Fibroblast of skin of back (primary cell): ENCODE measurements around the gene DOK5.

ENCODE experiments used
- DNase-seq: peaks from one replicate; pipeline ENCODE4 v3.0.0-alpha.2; 2013

DOK5 gene

DNA sequence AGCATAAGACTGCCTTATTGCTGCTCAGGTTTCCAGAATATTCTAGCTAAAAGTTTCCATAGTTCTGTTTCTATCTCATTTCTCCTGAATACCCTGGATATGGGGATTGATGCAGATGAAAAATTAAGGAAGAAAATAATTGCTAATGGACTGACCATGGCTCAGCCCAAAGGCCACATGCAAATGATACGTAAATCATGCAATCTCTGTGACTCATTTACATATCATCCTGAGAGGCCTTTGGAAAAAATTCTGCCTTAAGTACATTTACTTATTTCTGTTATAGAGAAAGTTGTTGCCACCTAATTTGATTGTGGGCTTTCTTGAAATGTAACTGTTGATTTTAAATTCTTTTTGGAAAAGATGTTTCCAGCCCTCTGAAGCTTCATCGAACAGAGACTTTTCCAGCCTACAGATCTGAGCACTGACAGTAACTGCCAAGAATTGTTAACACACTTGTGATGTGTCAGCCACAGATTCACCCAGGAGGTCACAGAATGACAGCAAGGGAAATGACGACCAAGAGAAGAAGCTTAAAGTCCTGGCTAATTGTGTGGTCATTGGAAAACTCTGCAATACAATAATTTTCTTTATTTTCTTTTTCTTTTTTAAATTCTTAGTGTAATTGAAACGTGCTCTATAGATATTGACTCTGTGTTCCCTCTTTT, 174.8 kb downstream of the DOK5 start:
- DNase-seq = peak; percentile 43

DNA sequence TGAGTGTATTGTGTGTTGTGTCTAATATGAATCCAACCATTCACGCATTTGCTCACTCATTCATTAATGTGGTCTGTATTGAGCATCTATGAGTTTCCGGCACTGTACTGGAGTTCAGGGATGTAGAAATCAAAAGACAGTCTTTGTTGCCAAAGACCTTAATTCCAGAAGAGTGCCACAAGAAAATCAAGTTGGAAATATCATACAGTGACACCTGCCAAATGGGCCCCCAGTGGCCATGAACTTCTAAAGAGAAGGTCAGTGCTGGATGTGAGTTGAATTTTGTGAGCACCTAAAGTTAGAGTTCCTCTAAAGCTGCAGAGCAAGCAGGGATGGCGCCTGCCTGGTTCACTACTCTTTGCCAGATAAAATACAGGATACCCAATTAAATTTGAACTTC, 175.9 kb downstream of the DOK5 start:
- no peak for DNase-seq

DNA sequence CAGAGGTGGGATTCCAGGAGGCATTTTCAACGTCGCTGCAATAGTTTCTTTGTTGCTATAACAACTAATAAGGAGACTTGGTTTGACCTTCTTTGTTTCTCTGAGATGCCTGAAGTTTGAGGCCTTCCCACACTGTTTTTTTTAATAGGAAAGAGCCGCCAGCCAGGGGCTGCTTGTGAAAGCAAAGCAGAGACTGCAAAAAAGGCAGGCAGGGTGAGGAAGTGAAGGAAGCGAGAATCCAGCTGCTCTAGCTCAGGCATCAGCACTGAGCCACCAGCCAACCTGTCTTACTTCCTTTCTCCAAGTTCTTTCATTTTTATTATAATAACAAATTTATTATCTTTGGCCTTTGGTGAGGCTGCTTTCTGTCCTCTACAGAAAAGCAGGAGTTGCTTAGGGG, 179.1 kb downstream of the DOK5 start:
- DNase-seq = no peak

DNA sequence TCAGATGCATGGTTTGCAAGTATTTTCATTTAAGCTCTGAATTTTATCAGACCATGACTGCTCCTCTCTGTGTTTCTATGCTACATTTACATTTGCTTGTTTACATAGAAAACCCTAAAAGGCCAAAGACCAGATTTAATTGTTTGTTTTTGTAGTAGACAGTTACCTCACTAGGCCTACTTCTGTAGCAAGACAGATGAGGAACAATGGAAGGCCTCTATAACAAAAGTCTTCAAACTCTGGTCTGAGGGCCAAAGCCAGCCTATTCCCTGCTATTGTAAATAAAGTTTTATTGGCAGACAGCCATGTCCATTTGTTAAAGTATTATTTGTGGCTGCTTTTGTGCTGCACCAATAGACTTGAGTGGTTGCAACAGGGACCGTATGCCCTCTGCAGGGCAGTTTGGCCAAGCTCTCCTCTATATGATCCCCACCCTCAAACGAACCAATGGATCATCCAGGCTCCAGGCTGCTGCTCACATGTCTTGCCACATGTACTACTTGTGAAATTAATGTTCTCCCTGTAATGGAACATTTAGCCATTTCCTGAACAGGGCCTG, 182.0 kb downstream of the DOK5 start:
- DNase-seq = no peak

DNA sequence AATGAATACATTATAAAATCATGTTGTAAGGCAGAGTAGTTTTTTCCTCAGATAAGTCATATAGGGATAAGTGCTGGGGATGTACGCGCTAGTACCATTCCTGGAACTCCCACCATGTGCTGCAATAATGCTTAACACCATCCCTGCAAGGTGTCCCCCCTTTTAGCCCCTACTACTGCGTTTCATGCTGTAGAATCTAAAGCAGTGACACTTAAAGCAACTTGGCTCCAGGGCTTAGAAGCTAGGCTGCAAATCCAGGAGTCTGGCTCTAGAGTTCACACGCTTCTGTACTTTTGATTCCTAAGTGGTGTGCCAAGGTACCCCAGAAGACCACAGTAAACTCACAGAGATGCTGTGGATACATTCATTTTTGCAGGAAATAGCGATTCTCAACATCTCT, 183.1 kb downstream of the DOK5 start:
- DNase-seq = no peak

DNA sequence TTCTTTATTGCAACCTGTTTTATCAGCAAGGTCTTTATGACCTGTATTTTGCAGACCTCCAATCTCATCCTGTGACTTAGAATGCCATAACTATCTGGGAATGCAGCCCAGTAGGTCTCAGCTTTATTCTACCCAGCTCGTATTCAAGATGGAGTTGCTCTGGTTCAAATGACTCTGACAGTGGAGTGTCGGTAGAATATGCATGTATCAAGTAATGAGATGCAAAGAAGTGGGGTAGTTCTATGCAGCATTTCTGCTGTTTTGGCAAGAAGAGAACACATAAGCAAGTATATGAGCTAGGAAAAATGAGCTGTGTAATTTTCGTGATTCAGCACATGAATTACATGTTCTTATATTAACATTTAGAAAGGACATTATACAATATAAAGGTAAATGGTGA, 185.9 kb downstream of the DOK5 start:
- no peak for DNase-seq

DNA sequence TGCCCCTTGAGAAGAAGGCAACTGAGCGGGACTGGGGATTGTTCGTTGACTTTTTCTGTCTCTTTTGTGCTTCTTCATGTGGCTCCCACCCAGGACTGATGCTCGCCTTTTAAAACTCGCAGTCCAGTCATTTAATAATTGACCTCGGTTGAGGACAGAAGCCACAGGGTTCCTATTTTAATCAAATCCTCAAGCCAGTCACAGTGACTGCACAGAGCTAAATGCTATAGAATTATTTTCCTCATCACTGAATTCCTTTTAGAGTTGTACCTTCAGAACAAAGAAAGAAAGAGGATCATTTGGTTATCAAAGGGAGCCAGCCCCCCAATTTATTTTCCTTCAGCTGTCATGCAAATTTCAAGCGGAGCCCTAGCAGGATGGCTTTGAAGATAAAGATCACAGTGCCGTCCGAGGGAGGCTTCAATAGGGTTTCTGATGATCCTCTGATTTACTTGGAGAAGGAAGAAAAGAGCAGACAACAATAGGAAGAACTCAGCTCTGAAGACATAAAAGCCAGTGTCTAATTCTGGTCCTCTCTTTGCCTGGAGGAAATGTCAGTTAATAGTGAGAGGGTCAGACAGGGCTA, 186.6 kb downstream of the DOK5 start:
- no peak for DNase-seq

DNA sequence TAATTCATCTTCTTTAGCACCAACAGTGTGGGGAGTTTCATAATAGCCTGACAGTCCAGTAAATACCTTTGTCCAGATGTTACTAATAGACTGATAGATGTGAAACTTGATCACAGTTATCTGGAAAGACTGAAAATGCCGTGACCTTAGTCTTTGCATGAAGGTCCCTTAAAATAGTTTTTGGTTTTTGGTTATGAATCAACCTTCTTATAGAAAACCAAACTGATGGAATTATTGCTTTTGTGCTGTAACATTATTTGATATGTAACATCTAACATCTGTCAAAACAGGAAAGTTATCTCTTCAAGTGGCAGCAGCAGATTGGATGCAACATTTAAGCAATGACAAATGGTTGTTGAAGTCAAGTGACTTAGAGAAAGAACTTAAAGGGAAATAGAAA, 190.4 kb downstream of the DOK5 start:
- DNase-seq = no peak

DNA sequence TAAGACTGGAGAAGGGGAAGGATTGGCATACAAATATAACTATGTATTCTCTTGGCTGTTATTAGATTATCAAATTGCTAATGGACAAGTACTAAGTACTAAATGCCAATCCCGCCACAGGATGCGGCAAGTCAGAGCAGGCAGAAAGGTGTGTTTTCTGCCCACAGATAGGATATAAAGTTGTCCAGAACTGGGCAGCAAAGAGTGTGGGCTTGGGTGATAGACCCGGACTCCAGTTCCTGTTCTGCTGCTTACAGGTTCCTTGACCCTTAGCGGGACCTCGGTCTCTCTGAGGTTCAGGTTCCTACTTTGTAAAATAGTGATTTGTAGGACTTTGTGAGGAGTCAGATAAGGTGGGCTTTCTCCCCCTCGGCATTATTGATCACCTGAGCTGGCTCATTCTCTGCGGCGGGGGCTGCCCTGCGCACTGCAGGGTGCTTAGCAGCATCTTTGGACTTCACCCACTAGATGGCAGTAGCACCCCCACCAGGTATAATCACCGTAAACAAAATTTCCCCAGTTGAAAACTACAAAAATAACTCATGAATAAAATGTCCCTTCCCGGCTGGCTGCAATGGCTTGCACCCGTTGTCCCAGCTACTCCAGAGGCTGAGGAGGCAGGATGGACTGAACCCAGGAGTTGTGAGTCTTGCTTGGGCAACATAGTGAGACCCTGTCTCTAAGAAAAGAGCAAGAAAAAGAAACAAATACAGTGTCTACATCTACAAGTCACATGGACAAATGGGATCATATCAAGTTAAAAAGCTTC, 193.1 kb downstream of the DOK5 start:
- DNase-seq = no peak

DNA sequence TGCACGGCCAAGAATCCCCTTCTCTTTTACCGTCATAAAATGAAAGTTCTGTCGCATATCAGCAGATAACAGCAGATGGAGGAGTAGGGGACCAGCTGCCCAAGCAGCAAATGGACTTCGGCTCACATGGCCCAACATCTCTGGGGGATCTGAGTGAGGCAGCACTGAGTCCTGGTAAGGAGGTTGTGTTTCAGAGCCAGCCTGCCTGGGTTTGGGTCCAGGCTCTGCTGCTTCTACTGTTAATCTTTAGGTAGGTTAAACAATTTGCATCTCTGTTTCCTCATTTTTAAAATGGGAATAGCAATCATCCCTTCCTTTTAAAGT, 193.6 kb downstream of the DOK5 start:
- no peak for DNase-seq

DNA sequence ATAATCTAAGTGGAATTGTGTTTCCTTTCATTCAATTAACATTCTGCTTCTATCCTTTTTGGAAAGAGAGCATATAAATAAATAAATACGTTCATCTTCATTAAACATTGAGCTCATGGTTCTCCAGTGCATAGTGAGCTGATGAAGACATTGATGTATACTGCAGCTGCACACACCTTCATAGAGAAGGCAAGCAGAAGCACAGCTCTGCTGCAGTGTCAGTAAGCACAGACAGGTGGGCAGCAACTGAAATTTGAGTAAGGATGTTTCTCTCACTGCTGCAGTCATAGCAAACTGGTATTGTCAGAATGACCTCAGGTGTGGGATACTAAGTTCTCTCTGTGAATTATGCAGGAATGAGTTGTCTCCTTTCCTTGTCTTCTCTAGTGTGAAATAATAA, 202.9 kb downstream of the DOK5 start:
- no peak for DNase-seq

DNA sequence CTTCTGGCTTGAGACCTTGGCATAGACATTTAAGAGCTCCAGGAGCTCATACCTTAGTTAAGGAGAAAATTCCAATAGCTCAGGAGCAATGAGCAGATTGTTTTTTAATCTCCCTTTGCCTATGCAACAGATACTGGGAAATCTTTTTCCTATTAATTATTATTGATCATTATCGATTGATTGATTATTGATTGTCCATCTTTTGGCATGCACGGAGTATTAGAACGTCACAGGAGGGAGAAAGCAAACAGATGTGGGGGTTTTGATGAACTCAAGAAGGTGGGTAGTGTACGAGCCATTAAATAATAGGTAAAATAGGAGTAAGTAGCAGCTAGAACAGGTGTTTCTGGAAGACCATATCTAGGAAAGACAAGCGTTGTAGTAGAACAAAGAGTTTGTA, 205.0 kb downstream of the DOK5 start:
- no peak for DNase-seq

DNA sequence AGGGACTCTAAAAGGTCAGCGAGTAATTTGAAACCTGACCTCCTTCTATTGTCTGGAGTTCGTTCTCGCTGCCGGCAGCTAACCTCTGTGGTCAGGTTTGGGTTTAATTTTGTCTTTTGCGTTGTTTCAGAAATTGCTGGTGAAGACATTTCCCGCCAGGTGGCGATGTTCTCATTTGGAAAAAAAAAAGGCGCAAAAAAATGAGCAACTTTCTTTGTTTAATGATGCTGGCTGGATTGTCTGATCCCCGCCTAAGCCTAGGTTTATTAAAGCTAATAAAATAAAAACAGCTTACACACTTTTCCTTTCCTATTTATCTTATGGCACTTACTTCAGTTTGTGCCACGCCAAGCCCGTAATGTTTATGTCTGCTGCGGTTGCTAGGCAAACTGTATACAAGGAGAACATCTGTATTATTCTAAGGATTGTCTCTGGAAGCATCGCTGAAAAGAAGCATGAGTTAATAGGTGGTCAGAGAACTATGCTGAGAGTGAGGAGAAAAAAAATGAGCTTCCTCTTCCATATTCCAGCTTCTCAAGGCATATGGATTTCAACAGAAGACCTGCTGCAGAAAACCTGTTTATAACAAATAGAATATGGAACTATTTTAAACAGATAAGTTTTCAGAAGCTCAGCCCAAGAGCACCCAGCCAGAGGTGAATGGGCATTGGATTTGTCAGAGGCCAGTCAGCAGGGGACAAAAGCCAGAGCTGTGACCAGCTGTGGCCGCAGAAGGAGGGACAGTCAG, 205.7 kb downstream of the DOK5 start:
- peak; percentile 50 for DNase-seq

DNA sequence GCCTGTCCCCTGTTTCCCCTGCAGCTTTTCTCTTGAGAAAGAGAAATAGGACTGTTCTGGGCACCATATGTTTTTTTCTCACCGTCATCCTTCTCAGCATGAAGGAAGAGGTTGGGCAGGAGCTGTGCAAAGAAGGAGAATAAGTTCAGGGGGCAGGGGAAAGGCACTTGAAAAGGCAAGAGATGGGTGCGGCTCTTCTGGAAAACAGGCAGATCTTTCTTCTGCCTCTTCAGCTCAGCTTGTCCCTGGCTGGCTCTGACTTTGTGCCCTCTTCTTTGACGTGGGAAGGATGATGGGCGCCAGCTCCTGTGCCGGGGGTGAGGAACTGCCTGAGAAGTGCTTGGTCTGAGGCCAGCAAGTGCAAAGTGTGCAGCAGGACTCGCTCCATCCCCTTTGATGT, 206.5 kb downstream of the DOK5 start:
- no peak for DNase-seq

DNA sequence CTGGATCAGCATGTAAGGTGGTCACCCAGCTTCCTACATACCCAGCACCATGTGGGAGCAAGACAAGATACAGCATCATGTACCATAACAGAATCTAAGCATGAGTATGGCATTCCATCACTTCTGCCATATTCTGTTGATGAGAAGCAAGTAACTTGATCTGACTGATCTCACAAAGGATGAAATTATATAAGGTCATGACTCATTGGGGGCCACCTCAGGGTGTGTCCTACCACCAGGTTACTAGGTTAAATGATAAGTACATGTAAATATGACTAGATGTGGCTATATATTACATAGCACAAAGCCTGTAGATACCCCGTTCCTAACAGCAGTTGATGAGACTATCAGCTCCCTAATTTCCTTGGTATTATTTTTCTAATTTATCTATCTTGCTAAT, 213.1 kb downstream of the DOK5 start:
- no peak for DNase-seq

DNA sequence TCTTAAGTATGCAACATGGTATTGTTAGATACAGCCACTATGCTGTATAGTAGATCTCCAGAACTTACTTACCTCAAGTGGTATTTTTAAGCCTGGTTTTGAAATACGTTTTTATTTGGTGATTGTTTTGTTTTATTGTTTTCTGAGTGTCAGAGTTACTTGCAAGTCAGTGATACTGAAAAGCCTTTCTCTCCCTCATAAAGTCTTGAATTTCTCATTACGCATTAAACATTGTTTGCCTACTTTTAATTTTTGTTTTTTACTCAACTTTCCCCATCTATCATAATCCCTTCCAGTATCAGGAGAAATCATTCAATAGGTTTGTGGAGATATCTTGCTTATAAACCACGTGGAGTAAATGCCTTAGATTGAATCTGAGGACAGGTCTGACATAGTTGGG, 214.9 kb downstream of the DOK5 start:
- DNase-seq = no peak

DNA sequence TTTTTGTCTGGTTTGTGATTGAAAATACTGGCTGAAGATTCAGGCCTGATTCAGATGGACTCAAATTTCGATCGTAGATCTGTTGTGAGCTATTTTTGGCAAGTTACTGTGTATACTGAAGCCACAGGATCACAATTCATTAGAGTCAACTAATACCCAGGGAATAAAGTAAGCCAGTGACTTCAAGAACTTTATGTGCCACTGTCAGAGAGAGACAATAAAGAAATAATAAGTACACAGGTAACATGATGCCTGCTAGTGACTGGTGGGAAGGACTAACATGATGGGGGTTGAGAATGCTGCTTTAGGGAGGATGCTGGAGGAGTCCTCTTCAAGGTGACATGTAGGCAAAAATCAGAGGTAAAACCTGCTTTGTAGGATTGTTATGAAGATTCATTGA, 215.9 kb downstream of the DOK5 start:
- no peak for DNase-seq

DNA sequence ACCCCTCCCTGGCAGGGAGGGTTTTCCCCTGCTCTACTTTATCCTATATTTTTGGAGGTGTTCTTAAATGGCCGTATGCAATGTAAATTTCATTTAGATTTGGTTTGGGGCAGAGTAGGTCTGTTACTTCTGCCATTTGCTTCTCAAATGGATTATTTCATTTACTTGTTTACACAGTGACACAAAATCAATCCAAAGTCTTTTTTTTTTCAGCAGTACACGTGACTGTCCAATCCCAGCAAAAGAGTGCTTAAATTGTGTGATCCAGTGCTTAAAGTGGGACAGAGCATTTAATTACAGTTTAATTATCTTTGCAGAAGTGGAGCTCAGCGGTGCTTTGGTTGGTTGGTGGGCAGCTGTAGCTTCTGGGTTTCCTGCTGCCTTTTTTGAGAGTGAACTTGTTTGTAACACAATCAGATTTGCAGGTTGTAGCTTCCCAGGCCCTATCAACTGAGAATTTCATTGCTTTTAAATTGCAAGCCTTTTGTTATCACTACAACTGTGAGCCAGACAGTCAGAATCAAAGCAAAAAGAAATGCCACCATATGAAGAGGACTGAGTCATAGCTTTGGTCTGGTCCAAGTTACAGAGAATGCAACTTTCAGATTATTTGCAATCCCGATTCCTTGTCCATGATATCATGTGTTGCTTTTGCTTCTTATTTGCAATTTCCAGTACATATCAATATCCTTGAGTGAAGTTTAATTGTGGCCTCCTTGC, 216.9 kb downstream of the DOK5 start:
- DNase-seq = no peak

DNA sequence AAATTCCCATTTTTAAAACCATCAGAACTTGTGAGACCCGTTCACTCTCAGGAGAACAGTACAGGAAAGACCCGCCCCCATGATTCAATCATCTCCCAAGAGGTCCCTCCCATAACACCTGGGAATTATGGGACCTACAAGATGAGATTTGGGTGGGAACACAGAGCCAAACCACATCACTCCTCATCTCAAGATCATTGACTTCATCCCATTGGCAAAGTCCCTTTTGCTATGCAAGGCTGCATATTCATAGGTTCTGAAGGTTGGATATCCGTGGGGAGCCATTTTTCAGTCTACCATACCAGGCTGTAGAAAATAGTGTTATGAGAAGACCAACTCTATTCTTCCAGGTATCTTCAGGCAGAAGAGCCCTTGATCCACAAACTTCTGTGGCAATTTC, 219.1 kb downstream of the DOK5 start:
- no peak for DNase-seq

DNA sequence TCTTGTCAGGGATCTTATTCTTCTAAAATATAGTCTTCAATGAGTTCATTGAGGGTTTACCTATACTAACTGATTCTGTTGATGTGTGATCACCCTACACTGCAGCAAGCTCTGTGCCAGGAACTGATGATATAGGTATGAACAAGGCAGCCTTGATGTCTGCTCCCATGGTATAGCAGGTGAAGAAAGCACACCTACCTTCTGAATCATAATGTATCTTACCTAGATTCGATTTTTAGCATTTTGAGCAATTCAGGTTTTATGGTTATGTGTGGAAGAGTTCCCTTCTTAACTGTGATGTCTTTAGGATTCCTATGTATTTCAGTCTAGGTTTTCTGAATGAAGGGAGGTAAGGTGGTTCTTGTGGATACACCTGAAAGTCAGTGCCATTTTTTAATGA, 223.0 kb downstream of the DOK5 start:
- no peak for DNase-seq
